Cardiac muscle cell (in vitro differentiated cells and primary cell): ENCODE results near the gene RAB3C. TPM values are rescaled to one million over a fixed set of nuclear protein-coding genes. Genes with fewer than 3 reads are reported as not detected.

Source experiments
- DNase-seq, 2 donors: peaks; one replicate each; pipeline versions ENCODE4 v3.0.0 to v3.0.0-alpha.2; 2010 to 2017; ENCODE audit warnings: low read depth in 1 of 2, low spot score in 1 of 2
- H3K27ac ChIP-seq: fragments of 200-600 bp; sonication (generic); 2 replicates; pipeline ENCODE4 v1.5.1; 2016
- H3K27me3 ChIP-seq: fragments of 200-600 bp; sonication (generic); 2 replicates; pipeline ENCODE4 v1.6.0; 2016; ENCODE audit warnings: control low read depth
- H3K36me3 ChIP-seq: fragments of 200-600 bp; sonication (generic); 2 replicates; pipeline ENCODE4 v1.5.1; 2016; ENCODE audit warnings: control low read depth
- H3K4me1 ChIP-seq: fragments of 200-600 bp; sonication (generic); 2 replicates; pipeline ENCODE4 v1.8.1; 2017; ENCODE audit warnings: low read depth, mild to moderate bottlenecking, mixed run types
- H3K4me3 ChIP-seq: fragments of 200-600 bp; sonication (generic); 2 replicates; pipeline ENCODE4 v1.5.1; 2016; ENCODE audit warnings: mild to moderate bottlenecking
- H3K9me3 ChIP-seq: fragments of 200-600 bp; sonication (generic); 2 replicates; pipeline ENCODE4 v1.5.1; 2017; ENCODE audit warnings: low read depth, mild to moderate bottlenecking, control low read depth
- polyA plus RNA-seq: library from polyadenylated mRNA; unstranded; fragments of >200 nt; fragmentation: Nextera tagmentation; extraction: Ambion mirVana; gene quantifications from 2 replicates; pipeline ENCODE4 v1.2.1, GENCODE V29; 2016
- total RNA-seq: library from RNA; depleted of rRNA; stranded (reverse); fragments of >200 nt; gene quantifications from 2 replicates; pipeline ENCODE4 v1.2.3, GENCODE V29; 2016
- TF ChIP-seq, protein P1 (sequence below): IDR thresholded peaks from 2 replicates; pipeline ENCODE4 v1.5.1; 2012; ENCODE audit warnings: low read depth, mild to moderate bottlenecking, low read length

RAB3C gene
- total and polyA plus RNA-seq, 2 experiments from 2014 or later = 0.69 to 1.1 TPM

- Histone ChIP-seq H3K4me3 (no peak overlapping the region), H3K27me3 (no peaks in the 10 kb centered on the region), H3K27ac (no peak overlapping the region), H3K9me3 (no peaks in the 10 kb centered on the region), H3K36me3 (no peaks in the 10 kb centered on the region), H3K4me1 (no peaks in the 10 kb centered on the region)
- TF ChIP-seq, protein P1, sequence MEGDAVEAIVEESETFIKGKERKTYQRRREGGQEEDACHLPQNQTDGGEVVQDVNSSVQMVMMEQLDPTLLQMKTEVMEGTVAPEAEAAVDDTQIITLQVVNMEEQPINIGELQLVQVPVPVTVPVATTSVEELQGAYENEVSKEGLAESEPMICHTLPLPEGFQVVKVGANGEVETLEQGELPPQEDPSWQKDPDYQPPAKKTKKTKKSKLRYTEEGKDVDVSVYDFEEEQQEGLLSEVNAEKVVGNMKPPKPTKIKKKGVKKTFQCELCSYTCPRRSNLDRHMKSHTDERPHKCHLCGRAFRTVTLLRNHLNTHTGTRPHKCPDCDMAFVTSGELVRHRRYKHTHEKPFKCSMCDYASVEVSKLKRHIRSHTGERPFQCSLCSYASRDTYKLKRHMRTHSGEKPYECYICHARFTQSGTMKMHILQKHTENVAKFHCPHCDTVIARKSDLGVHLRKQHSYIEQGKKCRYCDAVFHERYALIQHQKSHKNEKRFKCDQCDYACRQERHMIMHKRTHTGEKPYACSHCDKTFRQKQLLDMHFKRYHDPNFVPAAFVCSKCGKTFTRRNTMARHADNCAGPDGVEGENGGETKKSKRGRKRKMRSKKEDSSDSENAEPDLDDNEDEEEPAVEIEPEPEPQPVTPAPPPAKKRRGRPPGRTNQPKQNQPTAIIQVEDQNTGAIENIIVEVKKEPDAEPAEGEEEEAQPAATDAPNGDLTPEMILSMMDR = no peak
- DNase-seq = no peak
Observed at GRCh38 chr5:58891971-58892343, 309.1 kb downstream of the RAB3C start.

DNA sequence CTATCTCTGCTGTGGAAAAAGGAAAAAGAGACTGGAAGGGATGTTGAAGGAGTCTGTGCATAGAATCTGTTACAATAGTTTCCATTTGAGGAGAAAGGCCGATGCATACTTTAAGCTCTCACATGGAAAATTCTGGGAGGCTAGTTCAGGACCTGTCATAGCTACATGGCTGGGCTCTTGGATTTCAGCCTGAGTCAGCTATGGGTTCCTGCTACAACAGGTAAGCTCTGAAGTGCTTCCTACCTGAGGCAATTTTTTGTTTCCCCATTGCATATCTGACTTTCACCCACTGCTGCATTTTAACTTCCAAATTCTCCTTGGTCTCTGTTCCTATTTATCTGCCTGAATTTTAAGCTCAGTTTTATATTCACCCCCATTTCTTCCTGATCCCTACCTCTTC lies 310.7 kb downstream of the RAB3C start:
- TF ChIP-seq, protein P1 = no peak
- Histone ChIP-seq H3K9me3 (no peaks in the 10 kb centered on the region), H3K4me1 (peaks cover 4% of the 10 kb centered on the region), H3K4me3 (no peak overlapping the region), H3K27ac (no peak overlapping the region), H3K27me3 (no peaks in the 10 kb centered on the region), H3K36me3 (no peaks in the 10 kb centered on the region)
- no peak for DNase-seq

DNA sequence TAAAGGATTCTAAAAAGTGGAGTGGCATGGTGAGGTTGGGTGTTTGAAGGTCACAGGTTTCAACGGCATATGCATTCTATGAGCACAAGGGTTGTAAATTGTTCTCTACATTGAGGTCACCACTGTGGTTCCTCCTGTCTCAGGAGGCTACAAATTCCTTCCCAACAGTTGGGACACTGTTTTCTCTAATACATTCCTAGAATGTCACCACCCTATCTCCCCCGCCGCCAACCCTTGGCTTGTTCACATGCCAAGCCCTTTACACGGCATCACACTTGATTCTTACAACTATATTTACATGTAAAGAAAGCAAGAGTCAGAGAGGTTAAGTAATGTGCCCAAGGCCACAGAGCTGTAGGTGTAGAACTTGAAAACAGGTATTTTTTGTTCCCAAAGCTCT lies 315.1 kb downstream of the RAB3C start:
- DNase-seq = no peak
- H3K27ac ChIP-seq = no peak overlapping the region
- H3K4me3 ChIP-seq = no peak overlapping the region
- no peaks in the 10 kb centered on the region for H3K36me3 ChIP-seq
- no peaks in the 10 kb centered on the region for H3K27me3 ChIP-seq
- H3K4me1 ChIP-seq = peaks cover 7% of the 10 kb centered on the region
- TF ChIP-seq, protein P1 = no peak
- H3K9me3 ChIP-seq = no peaks in the 10 kb centered on the region

DNA sequence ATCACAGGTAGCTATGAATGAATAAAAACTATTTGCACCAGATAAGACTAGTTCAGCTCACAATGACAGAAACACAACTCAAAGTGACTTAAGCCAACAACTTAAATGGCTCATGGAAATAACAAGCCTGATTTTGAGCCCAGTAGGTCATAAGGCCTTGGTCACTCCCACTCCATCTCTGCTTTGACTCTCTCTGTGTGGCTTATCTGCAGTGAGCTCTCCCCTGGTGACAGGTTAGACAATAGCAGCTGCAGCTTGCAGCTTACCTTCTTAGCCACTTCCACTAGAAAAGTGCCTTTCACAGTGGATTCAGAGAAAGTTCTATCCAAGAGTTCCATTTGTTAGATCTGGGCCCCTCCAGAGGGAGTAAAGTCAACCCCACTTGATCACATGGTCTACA lies 315.7 kb downstream of the RAB3C start:
- peaks cover 7% of the 10 kb centered on the region for H3K4me1 ChIP-seq
- TF ChIP-seq, protein P1 = no peak
- no peaks in the 10 kb centered on the region for H3K36me3 ChIP-seq
- DNase-seq = peak in 1 of 2 donors; percentile 23
- H3K27me3 ChIP-seq = no peaks in the 10 kb centered on the region
- no peak overlapping the region for H3K4me3 ChIP-seq
- H3K9me3 ChIP-seq = no peaks in the 10 kb centered on the region
- H3K27ac ChIP-seq = no peak overlapping the region

DNA sequence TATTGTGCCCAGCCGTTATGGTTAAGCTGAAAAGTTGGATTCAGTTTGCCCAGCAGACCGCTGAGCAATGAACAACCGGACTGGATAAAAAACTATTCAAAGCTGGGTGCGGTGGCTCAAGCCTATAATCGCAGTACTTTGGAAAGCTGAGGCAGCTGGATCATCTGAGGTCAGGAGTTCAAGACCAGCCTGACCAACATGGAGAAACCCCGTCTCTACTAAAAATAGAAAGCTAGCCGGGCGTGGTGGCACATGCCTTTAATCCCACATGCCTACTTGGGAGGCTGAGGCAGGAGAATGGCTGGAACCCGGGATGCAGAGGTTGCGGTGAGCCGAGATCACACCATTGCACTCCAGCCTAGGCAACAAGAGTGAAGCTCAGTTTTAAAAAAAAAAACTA lies 318.4 kb downstream of the RAB3C start:
- no peaks in the 10 kb centered on the region for H3K27me3 ChIP-seq
- no peak for DNase-seq
- H3K4me1 ChIP-seq = peaks cover 7% of the 10 kb centered on the region
- H3K27ac ChIP-seq = no peak overlapping the region
- H3K36me3 ChIP-seq = no peaks in the 10 kb centered on the region
- H3K9me3 ChIP-seq = no peaks in the 10 kb centered on the region
- H3K4me3 ChIP-seq = no peak overlapping the region
- TF ChIP-seq, protein P1 = no peak

GRCh38 chr5:58902305-58902704 lies 319.4 kb downstream of the RAB3C start:
- TF ChIP-seq, protein P1 = no peak

More at GRCh38 chr5:58902305-58902704, 319.4 kb downstream of the RAB3C start:
- H3K27ac ChIP-seq = no peak overlapping the region
- H3K27me3 ChIP-seq = no peaks in the 10 kb centered on the region
- no peaks in the 10 kb centered on the region for H3K36me3 ChIP-seq
- DNase-seq = no peak
- H3K9me3 ChIP-seq = no peaks in the 10 kb centered on the region
- no peak overlapping the region for H3K4me3 ChIP-seq
- peaks cover 7% of the 10 kb centered on the region for H3K4me1 ChIP-seq
